ENCODE measurements around the gene MAPK10.

Gene MAPK10

GRCh38 chr4:85966373-85966772, 393.5 kb downstream of the MAPK10 start:
- TF ChIP-seq CTCF (IDR thresholded peaks at IDR 0.05) = no peak

GRCh38 chr4:85965529-85965928, 394.3 kb downstream of the MAPK10 start:
- no peak for TF ChIP-seq CTCF (IDR thresholded peaks at IDR 0.05)

- TF ChIP-seq CTCF (IDR thresholded peaks at IDR 0.05) = peak; percentile 42; the same call in 1 of the 2 replicates
Measured at GRCh38 chr4:85964298-85964697, 395.6 kb downstream of the MAPK10 start.

GRCh38 chr4:85963231-85963630, 396.6 kb downstream of the MAPK10 start:
- no peak for TF ChIP-seq CTCF (IDR thresholded peaks at IDR 0.05)

GRCh38 chr4:85961887-85962286, 398.0 kb downstream of the MAPK10 start:
- TF ChIP-seq CTCF (IDR thresholded peaks at IDR 0.05) = no peak

- no peak for TF ChIP-seq CTCF (IDR thresholded peaks at IDR 0.05)
Measured at GRCh38 chr4:85956293-85956945, 403.4 kb downstream of the MAPK10 start.

GRCh38 chr4:85955620-85956292, 404.1 kb downstream of the MAPK10 start:
- TF ChIP-seq CTCF (IDR thresholded peaks at IDR 0.05) = no peak

Measured in LNCAP (cell line).